HG03159 (cell line): ENCODE results near the gene OR51B2.
"Not testable (repeated sequence)": the region's sequence is repeated elsewhere in the genome, so short reads cannot be mapped to it uniquely, and the experiment has no call there.

Experiments
- ATAC-seq: cut with Tn5 transposase; IDR thresholded peaks from one replicate; pipeline ENCODE4 v1.9.1; 2021; ENCODE audit warnings: mild to moderate bottlenecking, moderate library complexity; ENCODE audit not compliant: unreplicated experiment

Gene OR51B2

DNA sequence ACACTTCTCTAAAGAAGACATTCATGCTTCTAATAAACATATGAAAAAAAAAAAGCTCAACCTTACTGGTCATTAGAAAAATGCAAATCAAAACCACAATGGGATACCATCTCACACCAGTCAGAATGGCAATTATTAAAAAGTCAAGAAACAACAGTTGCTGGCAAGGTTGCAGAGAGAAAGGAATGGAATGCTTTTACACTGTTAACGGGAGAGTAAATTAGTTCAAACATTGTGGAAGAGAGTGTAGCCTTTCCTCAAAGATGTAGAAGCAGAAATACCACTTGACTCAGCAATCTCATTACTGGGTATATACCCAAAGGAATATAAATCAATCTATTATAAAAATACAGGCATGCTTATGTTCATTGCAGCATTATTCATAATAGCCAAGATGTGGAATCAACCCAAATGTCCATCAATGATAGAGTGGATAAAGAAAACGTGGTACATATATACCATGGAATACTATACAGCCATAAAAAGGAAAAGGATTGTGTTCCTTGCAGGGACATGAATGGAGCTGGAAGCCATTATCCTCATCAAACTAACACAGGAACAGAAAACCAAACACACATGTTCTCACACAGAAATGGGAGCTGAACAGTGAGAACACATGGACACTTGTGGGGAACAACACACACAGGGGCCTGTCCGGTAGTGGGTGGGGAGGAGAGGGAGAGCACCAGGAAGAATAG, 10.6 kb downstream of the OR51B2 start:
- not testable (repeated sequence) for ATAC-seq

DNA sequence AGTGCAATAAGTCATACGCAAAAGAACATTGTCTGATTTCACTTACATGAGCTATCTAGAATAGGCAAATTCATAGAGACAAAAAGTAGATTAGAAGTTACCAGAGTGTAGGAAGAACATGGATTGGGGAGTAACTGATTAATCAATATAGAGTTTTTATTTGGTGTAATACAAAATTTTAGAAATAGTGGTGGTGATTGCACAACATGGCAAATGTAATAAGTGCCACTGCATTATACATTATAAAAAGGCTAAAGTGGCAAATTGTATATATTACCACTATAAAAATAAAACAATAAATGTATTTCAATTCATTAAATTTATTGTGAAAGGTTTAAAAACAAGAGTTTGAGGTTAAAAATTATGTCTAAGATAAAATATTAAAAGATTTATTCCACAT, 13.7 kb downstream of the OR51B2 start:
- no peak for ATAC-seq

DNA sequence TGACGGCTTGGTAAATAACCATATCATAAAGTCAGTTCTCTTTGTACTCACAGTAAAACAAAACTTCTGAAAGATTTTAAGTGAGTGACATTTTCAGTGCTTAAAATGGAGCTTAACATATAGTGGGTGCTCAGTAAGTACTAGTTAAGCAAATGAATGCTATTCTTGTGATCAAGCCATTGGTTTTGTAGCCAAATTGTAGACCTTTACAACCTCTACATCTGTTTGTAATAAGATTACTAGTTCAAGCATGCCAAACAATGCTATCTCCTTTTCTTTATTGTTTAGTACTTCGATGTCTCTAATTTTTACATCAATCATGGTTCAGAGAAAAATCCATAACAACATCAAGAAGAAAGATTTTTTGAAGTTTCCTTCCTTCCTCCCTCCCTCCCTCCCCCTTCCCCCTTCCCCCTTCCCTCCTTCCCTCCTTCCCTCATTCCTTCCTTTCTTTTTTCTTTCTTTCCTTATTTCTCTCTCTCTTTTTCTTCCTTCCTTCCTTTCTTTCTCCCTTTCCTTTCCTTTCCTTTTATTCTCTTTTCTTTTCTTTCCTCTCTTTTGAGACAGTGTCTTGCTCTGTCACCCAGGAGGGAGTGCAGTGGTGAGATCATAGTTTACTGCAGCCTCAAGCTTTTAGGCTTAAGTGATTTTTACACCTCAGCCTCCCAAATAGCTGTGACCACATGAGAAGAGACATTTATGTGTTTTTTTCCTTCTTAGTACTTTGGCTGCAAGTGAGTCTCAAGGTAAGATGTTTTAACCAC, 16.7 kb downstream of the OR51B2 start:
- ATAC-seq: no peak

DNA sequence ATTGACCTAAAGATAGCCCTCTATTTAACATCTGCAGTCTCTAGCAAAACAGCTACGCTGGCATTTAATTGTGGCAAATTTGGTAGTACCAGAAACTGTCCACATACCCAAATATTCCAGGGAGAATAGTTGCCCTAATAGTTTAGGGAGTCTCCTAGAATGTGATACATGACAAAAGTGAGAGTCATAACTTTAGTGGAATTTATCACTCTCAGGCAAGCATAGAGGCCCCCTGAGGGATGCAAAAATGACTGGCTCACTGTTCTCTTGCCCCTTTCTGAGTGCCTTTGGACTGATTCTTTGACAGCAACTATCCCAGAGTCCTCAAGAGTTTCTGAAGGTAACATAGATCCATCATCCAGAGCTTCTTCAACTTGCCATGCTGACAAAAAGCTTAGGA, 20.1 kb downstream of the OR51B2 start:
- no peak for ATAC-seq

DNA sequence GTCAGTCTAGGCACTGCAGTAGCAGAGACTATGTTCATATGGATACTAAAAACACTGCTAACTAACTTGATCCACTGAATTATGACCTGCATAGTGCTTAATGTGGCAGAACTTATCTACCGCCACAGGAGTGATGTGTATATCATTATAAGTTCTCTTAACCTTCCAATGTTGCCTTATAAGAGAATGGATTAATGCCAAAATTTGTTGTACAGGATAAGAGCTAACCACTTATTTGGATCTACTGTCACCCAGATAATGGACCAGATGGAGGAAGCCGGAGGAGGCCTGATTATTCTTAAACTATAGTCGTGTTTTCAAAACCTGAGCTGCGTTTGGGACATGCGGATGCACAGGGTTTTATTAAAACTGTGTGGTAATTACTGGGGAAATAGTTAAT, 20.5 kb downstream of the OR51B2 start:
- ATAC-seq: no peak

DNA sequence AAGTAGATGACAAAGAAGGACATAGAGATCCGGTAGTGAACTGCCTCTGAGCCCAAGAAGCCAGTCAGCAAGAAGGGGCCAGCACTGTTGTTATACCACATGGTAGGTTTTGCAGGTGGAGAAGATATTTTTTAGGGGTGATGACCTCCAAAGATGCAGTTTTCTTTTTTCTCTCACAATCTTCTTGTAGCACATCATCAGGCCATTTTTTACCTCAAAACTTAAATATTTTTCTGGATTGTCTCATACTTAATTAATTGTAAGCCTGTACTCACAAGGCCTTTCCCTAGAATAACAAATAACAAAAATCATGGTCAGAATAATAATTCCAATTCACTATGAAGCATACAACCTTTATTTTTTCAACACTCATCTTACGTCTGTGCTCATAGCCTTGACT, 22.3 kb downstream of the OR51B2 start, which contains the start of gene OR51B4:
OR51B4 (minus strand) TSS at position 101 of the 400 bp plus-strand sequence; CDS start at position 101, 0 bp downstream.
- ATAC-seq: no peak

DNA sequence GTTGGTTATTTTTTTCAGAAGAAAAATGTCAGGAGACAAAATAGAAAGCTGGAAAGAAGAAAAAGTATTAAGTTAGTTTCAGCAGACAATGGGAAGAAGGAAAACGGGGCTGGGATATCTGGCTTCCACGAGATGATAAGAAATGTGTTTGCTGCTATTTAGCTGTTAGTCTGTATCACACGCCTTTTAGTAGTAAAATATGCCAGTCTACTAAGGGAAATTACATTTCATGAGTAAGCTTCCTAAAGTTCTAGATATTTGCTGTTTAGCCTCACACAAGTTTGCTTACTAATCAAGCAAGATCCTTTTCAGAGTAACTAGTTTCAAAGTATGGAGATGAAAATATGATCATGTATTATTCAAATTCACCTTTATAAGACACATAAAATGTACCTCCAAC, 23.8 kb downstream of the OR51B2 start:
- no peak for ATAC-seq

DNA sequence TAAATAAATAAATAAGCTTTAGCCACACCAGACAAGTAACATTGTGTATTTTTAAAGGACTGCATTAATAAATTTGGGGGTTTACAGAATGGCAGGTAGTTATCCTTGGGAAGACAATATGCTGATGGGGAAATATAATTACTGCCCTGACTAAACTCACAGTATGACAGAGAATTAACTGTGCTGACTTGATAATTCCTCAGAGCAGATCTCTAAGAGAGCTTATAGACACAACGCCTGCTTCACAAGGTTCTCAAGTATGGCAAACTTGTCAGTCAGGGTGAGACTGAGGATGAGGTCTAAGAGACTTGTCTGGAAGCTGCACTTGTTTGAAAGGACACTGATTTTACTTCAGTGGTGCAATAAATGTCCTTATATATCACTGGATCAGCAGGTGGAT, 25.6 kb downstream of the OR51B2 start:
- no peak for ATAC-seq

DNA sequence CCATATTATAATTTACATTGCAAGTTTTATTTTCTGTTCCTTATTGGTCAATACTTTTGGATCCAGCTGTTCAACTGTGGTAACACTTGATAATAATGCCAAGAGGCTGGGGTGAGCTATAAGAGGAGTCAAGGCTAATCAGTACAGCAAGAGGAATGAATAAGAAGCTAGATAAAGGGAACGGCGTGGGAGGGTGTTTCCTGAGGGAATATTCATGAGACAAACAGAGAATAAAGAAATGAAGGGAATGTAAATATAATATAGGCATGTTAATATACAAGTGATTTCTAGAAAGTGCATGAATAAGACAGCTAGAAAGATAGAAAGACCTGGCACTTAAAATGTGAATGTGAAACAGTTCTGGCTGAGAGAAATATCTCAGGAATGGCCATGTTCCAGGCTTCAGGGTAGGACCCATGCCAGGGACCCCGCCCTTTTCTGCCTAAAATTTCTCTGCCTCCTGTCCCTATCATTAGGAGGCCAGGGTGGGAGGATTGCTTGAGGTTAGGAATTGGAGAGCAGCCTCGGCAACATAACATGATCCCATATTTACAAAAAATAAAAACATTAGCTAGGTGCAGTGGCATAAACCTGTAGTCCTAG, 26.3 kb downstream of the OR51B2 start:
- ATAC-seq: no peak

DNA sequence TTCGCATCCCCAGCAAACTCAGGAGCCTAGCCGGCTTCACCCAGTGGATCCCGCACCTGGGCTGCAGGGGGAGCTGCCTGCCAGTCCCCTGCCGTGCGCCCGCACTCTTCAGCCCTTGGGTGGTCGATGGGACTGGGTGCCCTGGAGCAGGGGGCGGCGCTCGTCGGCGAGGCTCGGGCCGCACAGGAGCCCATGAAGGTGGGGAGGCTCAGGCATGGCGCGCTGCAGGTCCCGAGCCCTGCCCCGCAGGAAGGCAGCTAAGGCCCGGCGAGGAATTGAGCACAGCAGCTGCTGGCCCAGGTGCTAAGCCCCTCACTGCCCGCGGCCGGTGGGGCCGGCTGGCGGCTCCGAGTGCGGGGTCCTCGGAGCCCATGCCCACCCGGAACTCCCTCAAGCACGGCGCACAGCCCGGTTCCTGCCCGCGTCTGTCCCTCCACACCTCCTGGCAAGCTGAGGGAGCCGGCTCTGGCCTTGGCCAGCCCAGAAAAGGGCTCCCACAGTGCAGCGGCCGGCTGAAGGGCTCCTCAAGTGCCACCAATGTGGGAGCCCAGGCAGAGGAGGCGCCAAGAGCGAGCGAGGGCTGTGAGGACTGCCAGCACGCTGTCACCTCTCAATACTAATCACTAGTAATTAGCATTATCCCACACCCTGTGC, 29.6 kb downstream of the OR51B2 start:
- not testable (repeated sequence) for ATAC-seq

DNA sequence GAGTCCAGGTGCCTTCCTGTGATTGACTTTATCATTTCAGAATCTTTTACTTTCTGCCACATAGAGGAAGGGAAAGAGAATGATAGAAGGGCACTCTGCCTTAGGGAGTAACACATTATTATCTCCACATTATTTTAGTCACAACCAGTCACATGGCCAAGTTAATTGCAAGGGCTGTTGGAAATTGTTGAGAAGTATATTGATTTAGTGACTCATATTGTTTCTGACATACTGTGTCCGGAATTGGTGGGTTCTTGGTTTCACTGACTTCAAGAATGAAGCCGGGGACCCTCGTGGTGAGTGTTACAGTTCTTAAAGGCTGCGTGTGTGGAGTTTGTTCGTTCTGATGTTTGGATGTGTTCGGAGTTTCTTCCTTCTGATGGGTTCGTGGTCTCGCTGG, 31.1 kb downstream of the OR51B2 start:
- ATAC-seq: no peak

DNA sequence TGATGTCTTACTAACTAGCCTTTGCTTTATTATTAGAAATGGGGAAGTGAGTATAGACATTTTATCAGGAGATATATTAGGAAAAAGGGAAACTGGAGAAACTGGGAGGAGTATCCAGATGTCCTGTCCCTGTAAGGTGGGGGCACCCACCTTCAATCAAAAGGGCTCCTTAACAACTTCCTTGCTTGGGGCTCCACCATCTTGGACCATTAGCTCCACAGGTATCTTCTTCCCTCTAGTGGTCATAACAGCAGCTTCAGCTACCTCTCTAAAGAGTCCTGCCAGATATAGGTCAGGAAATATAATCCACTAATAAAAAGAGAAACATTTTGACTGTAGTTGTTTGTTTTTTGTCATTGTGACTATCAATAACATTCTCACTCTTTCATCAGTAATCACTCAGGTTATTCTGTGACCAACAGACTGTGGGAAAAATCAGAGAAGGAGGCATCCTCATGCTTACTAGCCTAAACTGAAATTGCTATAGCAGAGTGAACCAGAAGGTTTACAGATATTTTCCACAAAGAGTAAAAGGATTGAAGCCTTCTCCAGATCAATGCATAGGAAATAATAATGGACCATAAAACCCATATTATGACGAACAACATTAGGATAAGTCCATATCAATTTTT, 32.8 kb downstream of the OR51B2 start:
- ATAC-seq: peak; percentile 97

DNA sequence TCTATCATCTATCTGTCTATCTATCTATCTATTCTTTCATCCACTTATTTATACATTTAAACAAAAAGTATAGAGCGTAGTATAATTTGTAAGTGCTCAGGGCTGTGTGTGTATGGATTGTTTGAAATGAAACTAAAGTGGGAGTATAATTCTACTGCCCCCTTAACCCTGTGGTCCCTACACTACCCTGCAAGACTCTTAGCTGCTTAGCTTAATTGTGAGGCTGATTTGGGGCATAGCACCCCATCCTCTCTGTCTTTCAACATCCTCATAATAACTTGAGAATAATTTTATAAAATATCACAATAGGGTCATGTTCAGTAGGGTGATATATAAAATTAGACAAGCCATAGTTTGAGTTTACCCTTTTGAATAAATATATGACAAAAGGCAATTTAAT, 34.0 kb downstream of the OR51B2 start:
- no peak for ATAC-seq

DNA sequence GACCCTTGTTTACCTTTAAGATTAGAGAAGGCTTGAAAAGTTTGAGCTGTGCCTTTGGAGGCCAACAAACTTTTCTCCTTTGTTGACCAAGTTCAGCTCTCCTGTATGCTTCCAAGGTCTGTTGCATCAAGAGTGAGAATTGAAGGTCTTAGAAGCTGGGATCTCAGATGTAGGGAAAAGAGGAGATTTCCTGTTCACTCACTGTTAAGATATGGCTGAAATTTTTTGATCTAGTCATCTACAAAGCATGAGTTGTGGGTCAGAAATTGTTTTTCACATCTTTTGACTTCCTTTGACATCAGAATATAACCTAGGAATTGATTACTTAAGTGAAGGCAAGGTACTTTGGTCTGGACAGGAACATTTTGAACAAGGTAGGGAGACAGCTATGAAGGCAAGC, 34.4 kb downstream of the OR51B2 start:
- no peak for ATAC-seq

DNA sequence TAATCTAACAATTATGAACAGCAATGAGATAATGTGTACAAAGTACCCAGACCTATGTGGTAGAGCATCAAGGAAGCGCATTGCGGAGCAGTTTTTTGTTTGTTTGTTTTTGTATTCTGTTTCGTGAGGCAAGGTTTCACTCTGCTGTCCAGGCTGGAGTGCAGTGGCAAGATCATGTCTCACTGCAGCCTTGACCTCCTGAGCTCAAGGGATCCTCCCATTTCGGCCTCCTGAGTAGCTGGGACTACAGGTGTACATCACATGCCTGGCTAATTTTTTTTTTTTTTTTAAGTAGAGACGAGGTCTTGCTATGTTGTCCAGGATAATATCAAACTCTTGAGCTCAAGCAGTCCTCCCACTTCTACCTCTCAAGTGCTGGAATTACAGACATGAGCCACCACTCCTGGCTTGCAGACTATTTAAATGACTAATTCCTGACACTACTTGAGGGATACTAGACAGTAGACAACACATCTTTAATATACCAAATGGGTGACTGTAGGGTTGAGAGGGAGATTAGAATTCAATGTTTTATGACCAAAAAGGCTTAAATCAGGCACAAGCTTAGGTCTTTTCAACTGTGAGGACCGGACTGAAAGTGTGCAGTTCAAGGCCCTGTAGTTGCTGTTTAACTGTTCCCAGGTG, 35.1 kb downstream of the OR51B2 start:
- no peak for ATAC-seq

DNA sequence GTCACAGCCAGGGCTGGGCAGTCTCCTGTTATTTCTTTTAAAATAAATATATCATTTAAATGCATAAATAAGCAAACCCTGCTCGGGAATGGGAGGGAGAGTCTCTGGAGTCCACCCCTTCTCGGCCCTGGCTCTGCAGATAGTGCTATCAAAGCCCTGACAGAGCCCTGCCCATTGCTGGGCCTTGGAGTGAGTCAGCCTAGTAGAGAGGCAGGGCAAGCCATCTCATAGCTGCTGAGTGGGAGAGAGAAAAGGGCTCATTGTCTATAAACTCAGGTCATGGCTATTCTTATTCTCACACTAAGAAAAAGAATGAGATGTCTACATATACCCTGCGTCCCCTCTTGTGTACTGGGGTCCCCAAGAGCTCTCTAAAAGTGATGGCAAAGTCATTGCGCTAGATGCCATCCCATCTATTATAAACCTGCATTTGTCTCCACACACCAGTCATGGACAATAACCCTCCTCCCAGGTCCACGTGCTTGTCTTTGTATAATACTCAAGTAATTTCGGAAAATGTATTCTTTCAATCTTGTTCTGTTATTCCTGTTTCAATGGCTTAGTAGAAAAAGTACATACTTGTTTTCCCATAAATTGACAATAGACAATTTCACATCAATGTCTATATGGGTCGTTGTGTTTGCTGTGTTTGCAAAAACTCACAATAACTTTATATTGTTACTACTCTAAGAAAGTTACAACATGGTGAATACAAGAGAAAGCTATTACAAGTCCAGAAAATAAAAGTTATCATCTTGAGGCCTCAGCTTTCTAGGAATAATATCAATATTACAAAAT, 35.8 kb downstream of the OR51B2 start:
- ATAC-seq: no peak

DNA sequence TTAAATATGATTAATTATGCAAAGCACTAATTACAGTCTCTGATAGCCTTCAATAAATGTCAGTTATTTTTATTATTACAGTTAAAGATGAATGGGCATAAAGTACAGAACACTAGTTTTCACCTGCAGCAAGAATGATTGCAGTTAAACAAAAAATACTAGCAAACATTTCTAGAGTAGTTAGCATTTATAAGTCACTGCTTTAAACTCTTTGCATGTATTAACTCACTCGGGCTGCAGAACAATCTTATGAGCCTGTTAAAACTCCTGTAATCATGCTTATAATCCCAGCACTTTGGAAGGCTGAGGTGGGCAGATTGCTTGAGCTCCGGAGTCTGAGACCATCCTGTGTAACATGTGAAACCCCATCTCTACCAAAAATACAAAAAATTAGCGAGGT, 37.2 kb downstream of the OR51B2 start:
- ATAC-seq: no peak

DNA sequence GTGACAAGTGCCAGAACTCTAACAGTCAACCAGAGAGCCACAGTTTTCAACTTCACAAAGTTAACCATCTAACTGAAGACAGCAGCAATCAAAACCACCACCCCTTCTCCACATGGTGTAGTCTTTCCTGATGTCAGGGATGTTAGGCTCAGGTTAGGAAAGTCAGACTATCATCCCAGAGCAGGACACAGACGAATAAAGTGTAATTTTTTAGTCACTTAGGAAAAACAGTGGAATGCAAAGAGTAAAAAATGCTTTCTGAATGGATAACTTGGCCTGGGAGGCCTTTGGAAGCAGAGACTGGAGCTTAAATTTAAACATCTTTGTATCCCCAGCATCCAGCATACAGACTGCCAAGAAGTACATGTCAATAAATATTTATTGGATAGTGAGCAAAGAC, 37.7 kb downstream of the OR51B2 start:
- no peak for ATAC-seq

DNA sequence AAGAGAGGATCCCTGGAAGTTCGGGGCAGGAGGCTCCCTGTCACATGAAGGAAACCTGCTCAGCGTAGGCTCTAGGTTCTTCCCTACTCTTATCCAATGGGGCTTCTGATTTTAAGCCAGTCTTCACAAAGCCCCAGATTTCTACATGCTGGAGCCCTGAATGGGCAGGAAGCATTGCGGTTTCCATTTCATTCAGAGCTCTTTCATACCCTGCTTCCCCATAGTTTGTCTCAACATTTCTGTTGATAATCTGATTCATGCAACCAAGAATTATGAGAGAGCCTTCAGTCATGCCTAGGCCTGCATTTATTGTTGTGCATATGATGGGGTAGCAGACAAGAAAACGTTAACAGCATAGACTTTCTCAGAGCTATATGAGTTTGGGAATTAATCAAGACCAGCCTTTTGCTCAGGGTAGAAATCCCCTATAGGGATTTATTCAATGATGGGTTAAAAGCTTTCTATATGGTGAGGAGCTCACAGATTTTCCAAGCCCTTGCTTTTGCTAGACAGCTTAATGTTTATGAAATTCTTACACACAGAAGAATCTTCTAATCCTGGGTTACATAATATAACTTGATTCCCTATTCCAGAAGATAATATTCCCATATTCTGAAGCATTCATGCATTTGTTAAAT, 38.3 kb downstream of the OR51B2 start:
- ATAC-seq: no peak
